OCI-LY7 (cell line): ENCODE measurements around the gene PPIB. TPM values are rescaled to one million over a fixed set of nuclear protein-coding genes. Genes with fewer than 3 reads are reported as not detected.

ENCODE experiments used
- BruUV-seq: library from RNA; stranded (reverse); fragments of 400-500 nt; replicated peaks from 2 replicates; lab custom pipeline; 2021; lab: Mats Ljungman, UMichigan
- CTCF ChIA-PET: fragments of 300-600 bp; sonication (Branson Sonifier 250); formaldehyde crosslinking; loops from one replicate; lab custom pipeline; 2022; ENCODE audit warnings: antibody characterized with exemption; ENCODE audit not compliant: unreplicated experiment; lab: Charles Lee
- POLR2A ChIA-PET: fragments of 300-600 bp; sonication (Branson Sonifier 250); formaldehyde crosslinking; loops from one replicate; lab custom pipeline; 2022; ENCODE audit warnings: antibody characterized with exemption; lab: Charles Lee
- DNase-seq: peaks from one replicate; pipeline ENCODE4 v3.0.0-alpha.2; 2015; ENCODE audit warnings: low spot score
- H2AFZ ChIP-seq: fragments of 200-600 bp; sonication (generic), shearing (Covaris generic); 2 replicates; pipeline ENCODE4 v1.6.1; 2014; ENCODE audit warnings: mild to moderate bottlenecking, antibody characterized with exemption, low read length, moderate library complexity
- H3K27ac ChIP-seq: fragments of 200-600 bp; sonication (generic); 2 replicates; pipeline ENCODE4 v1.5.1; 2014; ENCODE audit warnings: mixed run types, low read depth, mild to moderate bottlenecking, moderate library complexity, low read length, inconsistent platforms; ENCODE audit not compliant: poor library complexity, severe bottlenecking
- H3K36me3 ChIP-seq: fragments of 200-600 bp; sonication (generic); 2 replicates; pipeline ENCODE4 v1.6.1; 2014; ENCODE audit warnings: mild to moderate bottlenecking, antibody characterized with exemption, low read length, moderate library complexity, mixed read lengths; ENCODE audit not compliant: insufficient read depth
- H3K4me1 ChIP-seq: fragments of 200-600 bp; sonication (generic); 2 replicates; pipeline ENCODE4 v1.5.1; 2014; ENCODE audit warnings: mild to moderate bottlenecking, low read length; ENCODE audit not compliant: insufficient read depth, poor library complexity, severe bottlenecking
- H3K4me2 ChIP-seq: fragments of 200-600 bp; sonication (generic); 2 replicates; pipeline ENCODE4 v1.6.1; 2014; ENCODE audit warnings: mild to moderate bottlenecking, low read length
- H3K4me3 ChIP-seq: fragments of 200-600 bp; sonication (generic); 2 replicates; pipeline ENCODE4 v1.5.1; 2014; ENCODE audit warnings: mild to moderate bottlenecking, low read depth, low read length; ENCODE audit not compliant: poor library complexity, severe bottlenecking
- H3K79me2 ChIP-seq: fragments of 200-600 bp; sonication (generic); 2 replicates; pipeline ENCODE4 v1.6.1; 2016; ENCODE audit warnings: low read depth, mild to moderate bottlenecking, low read length, moderate library complexity, mixed read lengths; ENCODE audit not compliant: insufficient read depth
- H3K9me2 ChIP-seq: fragments of 200-600 bp; sonication (generic); 2 replicates; pipeline ENCODE4 v1.6.1; 2016; ENCODE audit warnings: mild to moderate bottlenecking, low read length, mixed read lengths; ENCODE audit not compliant: insufficient read depth
- H3K9me3 ChIP-seq: fragments of 200-600 bp; sonication (generic); 2 replicates; pipeline ENCODE4 v1.6.1; 2014; ENCODE audit warnings: mild to moderate bottlenecking, mixed run types, low read length, mixed read lengths
- H4K20me1 ChIP-seq: fragments of 200-600 bp; sonication (generic); 2 replicates; pipeline ENCODE4 v1.6.1; 2014; ENCODE audit warnings: mild to moderate bottlenecking, antibody characterized with exemption, low read length, moderate library complexity, mixed read lengths; ENCODE audit not compliant: insufficient read depth
- CTCF ChIP-seq: fragments of 200-600 bp; sonication (generic); conservative IDR thresholded peaks from 2 replicates; pipeline ENCODE4 v1.5.1; 2014; ENCODE audit warnings: mild to moderate bottlenecking, antibody characterized with exemption, low read length, moderate library complexity, mixed read lengths
- EZH2phosphoT487 ChIP-seq: fragments of 200-600 bp; sonication (generic); IDR thresholded peaks from 2 replicates; pipeline ENCODE4 v1.6.1; 2018; ENCODE audit warnings: low read depth, borderline replicate concordance, mild to moderate bottlenecking, mixed run types, antibody characterized with exemption, low read length, moderate library complexity, mixed read lengths
- intact Hi-C: fragments of 100-400 bp; cut with micrococcal nuclease; formaldehyde crosslinking; loops from one replicate; pipeline ENCODE4 v1.10.0; 2022; ENCODE audit not compliant: unreplicated experiment
- total RNA-seq, 2 experiments: library from RNA; depleted of rRNA in 1 of 2; stranded (reverse); fragments of >200 nt in 1 of 2; shearing (Covaris generic) in 1 of 2; gene quantifications; 2 replicates each; pipeline ENCODE4 v1.2.3, GENCODE V29; 2014 to 2022

PPIB gene
- total RNA-seq, 2 experiments from 2014 or later = 243 to 307 TPM

- Histone ChIP-seq H3K9me3 (no peaks in the 10 kb centered on the region), H2AFZ (no peak overlapping the region), H3K36me3 (peaks cover 73% of the 10 kb centered on the region), H3K79me2 (no peaks in the 10 kb centered on the region), H3K4me2 (no peak overlapping the region), H4K20me1 (no peaks in the 10 kb centered on the region), H3K4me1 (no peaks in the 10 kb centered on the region), H3K4me3 (no peak overlapping the region), H3K27ac (no peak overlapping the region), H3K9me2 (no peaks in the 10 kb centered on the region)
- DNase-seq = no peak
- ChIA-PET CTCF (interaction anchor here (0.7 kb wide), 1 partner anchor 14 kb away, joined by 4 read pairs; no protein-coding TSS in a partner anchor), POLR2A (interaction anchor here (0.6 to 1.1 kb wide), 3 partner anchors 12 to 1668 kb away, joined by 3 to 6 read pairs (median 4); no protein-coding TSS in a partner anchor)
- intact Hi-C loops = no loop called here
- TF ChIP-seq EZH2phosphoT487 (no peak), CTCF (no peak)
- BruUV-seq = no TSS peak
Observed at GRCh38 chr15:64138331-64138941, 24.4 kb downstream of the PPIB start.

GRCh38 chr15:64137226-64137833 is 25.5 kb downstream of the PPIB start:
- H2AFZ ChIP-seq = no peak overlapping the region
- H3K4me3 ChIP-seq = no peak overlapping the region
- no peaks in the 10 kb centered on the region for H3K9me2 ChIP-seq
- H4K20me1 ChIP-seq = no peaks in the 10 kb centered on the region
- intact Hi-C loops = no loop called here
- peak; percentile 38 for DNase-seq
- ChIA-PET POLR2A (interaction anchor here (0.7 to 1.1 kb wide), 2 partner anchors 13 to 1669 kb away, joined by 4 to 6 read pairs; no protein-coding TSS in a partner anchor), CTCF (no interaction called here)
- H3K9me3 ChIP-seq = no peaks in the 10 kb centered on the region
- no peak overlapping the region for H3K4me2 ChIP-seq
- no peak overlapping the region for H3K27ac ChIP-seq
- BruUV-seq = no TSS peak
- peaks cover 73% of the 10 kb centered on the region for H3K36me3 ChIP-seq
- H3K4me1 ChIP-seq = no peaks in the 10 kb centered on the region
- H3K79me2 ChIP-seq = no peaks in the 10 kb centered on the region
- TF ChIP-seq CTCF = peak; percentile 45; the same call in 1 of the 2 replicates
- no peak for TF ChIP-seq EZH2phosphoT487

- ChIA-PET CTCF (no interaction called here), POLR2A (no interaction called here)
- Histone ChIP-seq H3K4me2 (no peak overlapping the region), H4K20me1 (no peaks in the 10 kb centered on the region), H2AFZ (no peak overlapping the region), H3K9me2 (no peaks in the 10 kb centered on the region), H3K36me3 (peaks cover 75% of the 10 kb centered on the region), H3K79me2 (no peaks in the 10 kb centered on the region), H3K27ac (no peak overlapping the region), H3K4me1 (no peaks in the 10 kb centered on the region), H3K9me3 (no peaks in the 10 kb centered on the region), H3K4me3 (no peak overlapping the region)
- DNase-seq = no peak
- intact Hi-C loops = no loop called here
- BruUV-seq = no TSS peak
- TF ChIP-seq CTCF (no peak), EZH2phosphoT487 (no peak)
Observed at GRCh38 chr15:64136347-64136746, 26.5 kb downstream of the PPIB start.
